ENCODE data around the gene ADARB1. TPM values are rescaled to one million over a fixed set of nuclear protein-coding genes. Genes with fewer than 3 reads are reported as not detected.

Gene ADARB1
- total RNA-seq, 1 experiment from 2014 or later, result 15.8 TPM

- Histone ChIP-seq H3K4me2 (ENCODE audit: insufficient read depth, insufficient read length, low read length) (no peak overlapping the region), H3K4me1 (ENCODE audit: insufficient read depth, low read length) (no peaks in the 10 kb centered on the region; the same call in 1 of the 2 replicates), H3K23me2 (ENCODE audit: insufficient read length, low read depth, low read length, poor library complexity, severe bottlenecking) (no peaks in the 10 kb centered on the region), H2AFZ (ENCODE audit: low read length) (no peak overlapping the region), H2BK5ac (ENCODE audit: insufficient read length, low read length) (no peak overlapping the region), H2BK120ac (ENCODE audit: low read depth, low read length, poor library complexity, severe bottlenecking) (no peak overlapping the region), H3T11ph (ENCODE audit: low read length) (no peak overlapping the region), H3K9me3 (ENCODE audit: control insufficient read depth, low read depth, low read length) (no peaks in the 10 kb centered on the region), H2BK20ac (ENCODE audit: low read depth, low read length, poor library complexity, severe bottlenecking) (no peak overlapping the region), H3K79me2 (ENCODE audit: insufficient read depth, low read length) (no peaks in the 10 kb centered on the region), H4K5ac (ENCODE audit: insufficient read length, low read depth, low read length) (no peak overlapping the region), H2BK12ac (ENCODE audit: insufficient read length, low read depth, low read length) (no peak overlapping the region), H3K9ac (ENCODE audit: extremely low read depth, insufficient read length, low read length) (no peak overlapping the region), H3K4ac (ENCODE audit: low read depth, low read length) (no peak overlapping the region), H4K91ac (ENCODE audit: insufficient read length, low read depth, low read length) (no peak overlapping the region), H3K56ac (ENCODE audit: insufficient read length, low read depth, low read length) (no peak overlapping the region), H3K18ac (ENCODE audit: insufficient read length, low read depth, low read length) (no peak overlapping the region), H2AK5ac (ENCODE audit: insufficient read length, low read length) (no peak overlapping the region), H3K27ac (ENCODE audit: insufficient read length, low read depth, low read length) (no peak overlapping the region), H2BK15ac (ENCODE audit: low read depth, low read length) (no peak overlapping the region), H3K23ac (ENCODE audit: insufficient read length, low read depth, low read length) (no peak overlapping the region), H4K20me1 (ENCODE audit: control insufficient read depth, insufficient read depth, insufficient read length) (no peaks in the 10 kb centered on the region), H4K8ac (replicated peaks; ENCODE audit: insufficient read length, low read depth, low read length) (no peak overlapping the region), H3K79me1 (ENCODE audit: insufficient read depth, low read depth, low read length, poor library complexity, severe bottlenecking) (no peaks in the 10 kb centered on the region), H3K14ac (ENCODE audit: insufficient read depth, low read length) (no peak overlapping the region), H3K27me3 (ENCODE audit: insufficient read depth, low read length) (no peaks in the 10 kb centered on the region)
- no peaks in the 10 kb centered on the region for H3K9me3 Mint-ChIP-seq
- no peaks in the 10 kb centered on the region; a peak in 1 of 7 replicates for H3K36me3 Mint-ChIP-seq (ENCODE audit: insufficient read depth in 1 of 3, low read depth in 3 of 3)
- no peak overlapping the region for H3K4me3 Mint-ChIP-seq
- DNase-seq, result no peak
- peaks cover 5% of the 10 kb centered on the region in 2 experiments; a peak in 2 of 4 replicates for H3K4me1 Mint-ChIP-seq
- peak overlapping the region in 1 of 3 experiments; percentile 31; a peak in 2 of 7 replicates for H3K27ac Mint-ChIP-seq
- WGBS (ENCODE audit: extremely low coverage, insufficient read length, low lambda C conversion rate), result no CpG with 5 or more reads among the region's 16 CpGs
- no peak for TF ChIP-seq CTCF (conservative IDR thresholded peaks at IDR 0.05)
- no peaks in the 10 kb centered on the region for H3K27me3 Mint-ChIP-seq (ENCODE audit: low read depth)
These were observed 151.5 kb downstream of the ADARB1 start for GRCh38 chr21:45225741-45226327.
